HG03460 (cell line): ENCODE results near the gene MLLT10.

Source experiments
- ATAC-seq: cut with Tn5 transposase; IDR thresholded peaks from one replicate; pipeline ENCODE4 v1.9.1; 2021; ENCODE audit not compliant: unreplicated experiment

Gene MLLT10

DNA sequence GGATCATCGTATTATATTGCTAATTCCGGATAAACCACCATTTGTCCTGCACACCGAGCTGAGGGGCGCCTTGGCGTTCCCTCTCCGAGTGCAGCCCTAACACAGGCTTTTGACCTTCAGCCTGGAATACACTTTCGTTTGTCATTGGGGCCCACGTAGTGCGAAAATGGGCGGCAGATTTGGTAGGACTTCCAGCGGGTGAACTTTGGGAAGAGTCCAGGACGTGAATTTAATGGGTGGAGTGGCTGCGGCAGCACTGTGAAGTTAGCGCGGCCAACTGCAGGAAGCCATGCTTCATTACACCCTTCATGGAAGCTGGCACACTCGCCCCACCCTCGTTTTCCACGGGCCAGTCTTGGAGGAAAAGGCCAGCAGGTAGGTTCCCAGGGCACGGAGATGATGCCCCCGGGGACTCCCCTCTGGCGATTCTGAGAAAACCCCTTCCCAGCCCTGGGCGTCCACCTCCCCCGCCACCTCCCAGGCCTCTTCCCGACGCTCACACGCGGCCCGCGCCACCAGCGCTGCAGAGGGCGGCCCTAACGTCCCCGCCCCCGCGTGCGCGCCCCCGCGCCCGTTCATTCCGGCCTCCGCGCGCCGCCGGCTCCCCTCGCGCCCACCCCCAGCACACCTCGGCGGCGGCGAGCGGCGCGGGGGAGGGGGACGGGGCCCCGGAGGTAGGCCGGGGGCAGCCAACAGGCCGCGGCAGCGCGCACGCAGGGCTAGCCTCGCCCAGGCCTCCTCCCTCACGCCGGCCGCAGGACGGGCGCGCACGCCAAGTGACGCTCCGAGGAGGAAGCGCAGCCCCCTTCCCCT is at the start of gene MLLT10:
MLLT10 (plus strand) TSS at position 766 of the 813 bp plus-strand sequence. CDS start 413 bp downstream, outside the sequence.
- peak; percentile 88 for ATAC-seq

GRCh38 chr10:21487416-21488180 is 46.4 kb upstream of the MLLT10 start:
- ATAC-seq, result no peak

GRCh38 chr10:21488246-21488956 is 45.6 kb upstream of the MLLT10 start:
- no peak for ATAC-seq

- ATAC-seq, result no peak
Observed at GRCh38 chr10:21488957-21489446, 45.0 kb upstream of the MLLT10 start.

DNA sequence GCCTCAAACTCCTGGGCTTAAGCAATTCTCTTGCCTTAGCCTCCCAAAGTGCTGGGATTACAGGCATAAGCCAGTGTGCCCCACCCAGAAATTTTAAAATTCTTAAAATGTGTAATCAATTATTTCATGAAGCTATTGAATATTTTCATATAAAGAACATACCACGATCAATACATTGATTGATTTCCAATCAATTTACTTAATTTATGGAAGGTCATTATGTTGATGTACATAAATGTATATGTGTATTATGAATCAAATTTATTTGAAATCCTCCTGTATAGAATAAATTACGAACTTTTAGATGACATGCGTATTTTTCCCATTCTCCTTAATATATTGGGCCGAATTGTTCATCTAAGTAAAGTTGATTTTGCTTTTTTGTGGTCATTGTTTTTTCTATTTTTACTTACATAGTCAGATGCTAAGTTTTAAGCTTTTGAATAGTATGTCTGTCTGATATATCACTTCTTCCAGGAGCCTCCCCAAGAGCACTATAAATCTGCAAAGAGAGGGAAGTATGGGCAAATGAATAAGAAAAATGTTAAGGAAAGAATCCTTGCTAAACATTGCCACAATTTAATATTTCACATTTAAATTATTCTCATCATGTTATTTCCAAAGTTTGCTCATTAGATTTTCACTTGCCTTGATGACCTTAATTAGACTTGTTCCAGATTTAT is 43.9 kb upstream of the MLLT10 start:
- no peak for ATAC-seq

DNA sequence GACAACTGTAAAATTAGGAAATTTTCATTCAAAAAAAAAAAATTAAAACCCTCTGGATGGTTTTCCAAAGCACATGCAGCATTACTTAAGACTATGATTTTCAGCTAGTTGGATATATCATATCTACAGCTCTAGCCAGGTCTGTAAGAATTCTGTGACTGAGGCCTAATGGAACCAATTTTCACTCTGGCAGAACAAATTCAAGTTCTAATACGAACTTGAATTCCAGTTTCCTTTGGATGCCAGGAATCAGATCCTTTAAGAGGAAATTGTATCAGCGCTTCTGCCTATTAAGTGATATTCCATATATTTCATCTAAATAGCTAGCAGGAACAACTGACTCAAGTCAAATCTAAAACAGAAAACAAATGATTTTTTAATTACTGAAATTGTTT is 43.3 kb upstream of the MLLT10 start:
- ATAC-seq, result no peak

GRCh38 chr10:21492421-21492820 is 41.6 kb upstream of the MLLT10 start:
- ATAC-seq, result no peak

DNA sequence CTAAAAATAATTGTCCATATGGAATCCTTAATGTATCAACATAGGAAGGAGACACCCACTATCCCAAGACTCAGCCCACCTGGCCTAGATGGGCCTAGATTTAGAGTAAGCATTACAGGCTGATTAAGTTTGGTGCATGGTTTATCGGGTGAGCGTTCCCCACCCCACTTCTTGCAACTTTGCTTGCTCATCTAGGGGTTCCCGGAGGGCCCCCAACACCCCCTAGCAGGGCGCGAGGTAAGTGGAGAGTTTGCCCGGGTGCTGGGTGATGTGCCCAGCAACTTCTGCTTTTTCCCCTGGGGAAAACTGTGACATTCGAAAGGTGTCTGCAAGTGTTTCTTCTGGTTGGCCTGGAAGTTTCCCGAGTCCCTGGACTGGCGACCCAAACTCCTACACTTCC is 40.2 kb upstream of the MLLT10 start:
- no peak for ATAC-seq

DNA sequence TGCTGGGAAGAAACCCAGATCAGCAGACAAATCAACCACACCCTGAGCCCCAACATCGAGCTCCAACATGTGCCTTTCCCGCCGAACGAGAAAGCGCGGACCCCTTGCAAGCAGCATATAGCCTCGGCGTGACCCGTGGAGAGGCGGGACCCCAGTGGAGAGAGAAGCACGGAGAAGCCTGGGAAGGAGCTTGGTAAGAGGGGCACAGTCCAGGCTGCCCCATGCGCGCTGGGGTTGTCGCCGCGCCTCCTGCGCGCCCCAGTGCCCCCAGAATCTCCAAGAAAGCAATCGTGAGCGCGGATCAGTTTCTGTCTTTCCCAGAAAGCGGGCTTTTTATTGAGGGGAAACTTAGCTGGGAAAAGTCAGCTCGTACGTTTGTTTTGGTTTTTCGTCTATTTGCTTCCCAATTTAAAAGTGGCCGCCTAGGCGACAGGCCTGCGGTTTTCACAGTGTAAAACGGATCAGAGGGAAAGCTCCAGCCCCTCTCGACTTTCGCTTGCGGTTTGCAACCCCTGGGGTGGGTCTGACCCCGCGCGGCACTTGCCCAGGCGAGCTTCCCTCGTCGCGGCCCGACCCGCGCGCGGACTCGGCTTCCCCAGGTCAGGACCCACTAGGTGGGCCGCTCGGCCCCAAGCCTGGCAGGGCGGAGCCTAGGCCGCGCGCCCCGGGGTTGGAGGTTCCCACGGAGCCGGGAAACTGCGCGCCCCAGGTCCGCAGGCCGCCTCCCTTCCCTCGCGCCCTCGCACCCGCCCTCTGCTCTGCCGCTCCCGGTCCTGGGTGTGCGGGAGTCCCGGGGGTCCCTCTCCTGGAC is 39.6 kb upstream of the MLLT10 start:
- no peak for ATAC-seq

GRCh38 chr10:21495002-21495751 is 38.9 kb upstream of the MLLT10 start:
- ATAC-seq, result no peak

- peak; percentile 72 for ATAC-seq
Observed at GRCh38 chr10:21495752-21496342, 38.2 kb upstream of the MLLT10 start.

GRCh38 chr10:21496343-21497176 is 37.5 kb upstream of the MLLT10 start:
- peak; percentile 56 for ATAC-seq

- ATAC-seq, result no peak
Observed at GRCh38 chr10:21497177-21497807, 36.7 kb upstream of the MLLT10 start.

DNA sequence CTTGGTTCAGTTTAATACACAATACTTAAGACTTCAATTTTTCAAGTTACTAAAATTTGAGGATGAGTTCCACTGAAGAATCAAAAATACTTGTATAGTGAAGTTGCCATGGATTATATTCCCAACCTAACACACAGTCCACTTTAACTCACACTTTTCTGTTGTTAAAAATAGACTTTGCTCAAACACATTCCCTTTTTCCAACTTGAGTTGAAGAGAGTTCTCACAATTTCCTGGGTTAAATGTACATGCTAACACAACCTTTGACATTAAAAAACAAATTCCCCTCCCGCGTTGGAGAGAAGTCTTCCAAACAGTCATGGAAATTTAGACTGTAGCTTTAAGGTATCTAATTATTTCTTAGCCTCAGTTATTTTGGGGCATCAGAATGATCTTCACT is 35.7 kb upstream of the MLLT10 start:
- no peak for ATAC-seq

- no peak for ATAC-seq
Observed at GRCh38 chr10:21498986-21499385, 35.0 kb upstream of the MLLT10 start.

DNA sequence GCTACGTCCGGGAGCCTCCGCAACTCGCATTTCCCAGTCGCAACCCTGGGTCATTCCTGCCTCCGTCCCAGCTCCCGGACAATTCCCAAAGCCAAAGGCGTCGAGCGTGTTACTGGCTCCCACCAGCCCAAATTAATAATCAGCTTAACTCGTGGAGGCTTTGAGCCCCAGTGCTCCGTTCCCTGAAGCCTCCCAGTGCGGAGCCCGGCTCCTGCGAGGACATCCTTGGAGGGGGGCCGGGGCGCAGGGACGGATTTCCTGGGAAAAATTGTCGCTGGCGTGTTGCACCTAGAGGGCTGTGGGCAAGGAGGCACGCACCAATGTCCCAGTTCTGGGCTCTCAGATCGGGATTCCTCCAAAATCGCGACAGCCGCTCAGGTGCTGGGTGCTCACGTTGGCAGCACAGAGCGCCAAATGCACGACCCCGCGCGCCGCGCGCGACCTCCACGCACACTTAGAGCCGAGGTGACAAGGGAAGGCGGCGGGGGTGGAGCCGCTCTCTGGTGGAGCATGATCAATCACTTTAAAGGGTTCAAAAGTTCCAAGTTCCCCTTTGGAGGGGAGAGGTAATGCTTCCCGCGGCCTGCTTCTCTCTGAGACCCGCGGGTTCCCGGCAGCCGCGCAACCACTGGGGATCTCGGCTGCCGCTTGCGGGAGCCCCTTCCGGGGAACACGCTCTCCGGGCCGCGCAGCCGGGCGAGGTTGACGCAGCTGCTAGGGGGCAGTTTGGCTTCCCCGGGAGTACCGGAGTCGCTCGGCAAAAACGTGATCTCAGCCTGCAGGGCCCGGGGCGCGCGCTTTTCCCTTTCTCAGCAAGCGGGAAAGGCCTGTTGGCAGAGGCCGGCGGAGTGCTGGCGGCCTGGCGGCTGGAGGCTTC is 34.1 kb upstream of the MLLT10 start:
- no peak for ATAC-seq

DNA sequence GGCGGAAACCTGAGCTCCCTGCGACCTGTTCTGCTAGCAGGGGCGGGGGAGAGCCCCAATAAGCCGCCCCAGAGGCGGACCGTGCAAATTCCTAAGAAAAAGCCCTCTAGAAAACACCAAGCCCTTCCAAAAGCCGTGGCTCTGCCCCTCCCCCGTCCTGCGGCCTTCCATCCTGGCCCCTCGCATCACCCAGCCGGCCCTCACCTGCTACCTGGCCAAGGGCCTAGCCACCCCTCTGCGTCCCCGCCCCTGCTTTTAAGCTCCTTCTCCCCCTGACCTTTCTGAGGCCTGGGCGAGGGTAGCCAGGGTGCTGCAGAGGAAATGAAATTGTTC is 33.5 kb upstream of the MLLT10 start:
- ATAC-seq, result no peak
